HG03520 (cell line): Measurements from ENCODE around the gene IL17RA.

Source experiments
- ATAC-seq: cut with Tn5 transposase; IDR thresholded peaks from one replicate; pipeline ENCODE4 v1.9.1; 2021; ENCODE audit warnings: mild to moderate bottlenecking, moderate library complexity; ENCODE audit not compliant: unreplicated experiment

IL17RA gene

GRCh38 chr22:17083811-17084441, 874 bp upstream of the IL17RA start:
- ATAC-seq, result no peak

- ATAC-seq, result peak; percentile 4
Observed at GRCh38 chr22:17085277-17086181, 729 bp downstream of the IL17RA start.

- no peak for ATAC-seq
Observed at GRCh38 chr22:17086296-17086695, 1.5 kb downstream of the IL17RA start.

GRCh38 chr22:17086788-17087497, 2.1 kb downstream of the IL17RA start:
- no peak for ATAC-seq

GRCh38 chr22:17087498-17088131, 2.8 kb downstream of the IL17RA start:
- no peak for ATAC-seq

GRCh38 chr22:17090550-17090949, 5.8 kb downstream of the IL17RA start:
- no peak for ATAC-seq

GRCh38 chr22:17091851-17092250, 7.1 kb downstream of the IL17RA start:
- ATAC-seq, result no peak

GRCh38 chr22:17093081-17093480, 8.3 kb downstream of the IL17RA start:
- no peak for ATAC-seq

GRCh38 chr22:17095538-17095937, 10.7 kb downstream of the IL17RA start:
- no peak for ATAC-seq

GRCh38 chr22:17096071-17096470, 11.3 kb downstream of the IL17RA start:
- no peak for ATAC-seq

- no peak for ATAC-seq
Observed at GRCh38 chr22:17097062-17097461, 12.3 kb downstream of the IL17RA start.

- ATAC-seq, result no peak
Observed at GRCh38 chr22:17097701-17098100, 12.9 kb downstream of the IL17RA start.

GRCh38 chr22:17098379-17098819, 13.6 kb downstream of the IL17RA start:
- ATAC-seq, result no peak

GRCh38 chr22:17100621-17101020, 15.8 kb downstream of the IL17RA start:
- no peak for ATAC-seq

- ATAC-seq, result no peak
Observed at GRCh38 chr22:17101475-17102296, 16.9 kb downstream of the IL17RA start.

GRCh38 chr22:17102297-17102667, 17.5 kb downstream of the IL17RA start:
- no peak for ATAC-seq

GRCh38 chr22:17103351-17103750, 18.6 kb downstream of the IL17RA start:
- ATAC-seq, result no peak

- ATAC-seq, result no peak
Observed at GRCh38 chr22:17104336-17104935, 19.6 kb downstream of the IL17RA start.

GRCh38 chr22:17105143-17106129, 20.6 kb downstream of the IL17RA start:
- no peak for ATAC-seq
